CD4-positive, alpha-beta memory T cell (primary cell): ENCODE data around the gene TRPT1. TPM values are rescaled to one million over a fixed set of nuclear protein-coding genes. Genes with fewer than 3 reads are reported as not detected.

Source experiments
- CTCF ChIA-PET: fragments of 350-600 bp; sonication (Branson Sonifier 250); formaldehyde crosslinking; loops from one replicate; lab custom pipeline; 2021; ENCODE audit warnings: inconsistent platforms; ENCODE audit not compliant: partially characterized antibody; lab: Charles Lee
- POLR2A ChIA-PET: fragments of 350-600 bp; sonication (Branson Sonifier 250); formaldehyde crosslinking; loops from one replicate; lab custom pipeline; 2021; ENCODE audit not compliant: partially characterized antibody; lab: Charles Lee
- DNase-seq, 5 donors: peaks; one replicate each; pipeline versions ENCODE4 v3.0.0 to v3.0.0-alpha.2; 2020 to 2022; ENCODE audit warnings: mixed read lengths in 1 of 5
- H3K27ac ChIP-seq: one replicate; pipeline ENCODE4 v1.7.0; 2013; ENCODE audit warnings: low read depth, low read length
- H3K27me3 ChIP-seq: 2 replicates; pipeline ENCODE4 v1.7.0; 2013; ENCODE audit warnings: mild to moderate bottlenecking, low read length, moderate library complexity; ENCODE audit not compliant: insufficient read depth
- H3K36me3 ChIP-seq: 2 replicates; pipeline ENCODE4 v1.7.0; 2013; ENCODE audit warnings: mild to moderate bottlenecking, low read length, moderate library complexity; ENCODE audit not compliant: insufficient read depth
- H3K4me1 ChIP-seq: 2 replicates; pipeline ENCODE4 v1.7.0; 2013; ENCODE audit warnings: mild to moderate bottlenecking, low read length, moderate library complexity; ENCODE audit not compliant: insufficient read depth
- H3K4me3 ChIP-seq, 2 donors: one replicate each; pipeline ENCODE4 v1.7.0; 2013; ENCODE audit warnings: low read length in 2 of 2, mild to moderate bottlenecking in 1 of 2
- H3K9me3 ChIP-seq, 2 donors: one replicate each; pipeline ENCODE4 v1.7.0; 2013; ENCODE audit warnings: low read length in 2 of 2, control low read depth in 1 of 2; ENCODE audit not compliant: control insufficient read depth in 1 of 2
- H3K27ac Mint-ChIP-seq, 7 donors: one replicate each; pipeline ENCODE4 v1.8.0; 2020 to 2021; ENCODE audit warnings: mixed read lengths in 7 of 7, mild to moderate bottlenecking in 6 of 7, inconsistent platforms in 3 of 7, moderate library complexity in 3 of 7
- H3K27me3 Mint-ChIP-seq, 2 donors: one replicate each; pipeline ENCODE4 v1.8.0; 2020 to 2021; ENCODE audit warnings: mixed read lengths in 2 of 2
- H3K36me3 Mint-ChIP-seq, 2 donors: one replicate each; pipeline ENCODE4 v1.8.0; 2020 to 2021; ENCODE audit warnings: mixed read lengths in 2 of 2, inconsistent platforms in 1 of 2, mild to moderate bottlenecking in 1 of 2
- H3K4me1 Mint-ChIP-seq, 4 donors: one replicate each; pipeline ENCODE4 v1.8.0; 2020 to 2021; ENCODE audit warnings: mixed read lengths in 4 of 4, mild to moderate bottlenecking in 1 of 4
- H3K4me3 Mint-ChIP-seq, 8 donors: one replicate each; pipeline ENCODE4 v1.8.0; 2020 to 2021; ENCODE audit warnings: mixed read lengths in 8 of 8, mild to moderate bottlenecking in 7 of 8, moderate library complexity in 6 of 8, inconsistent platforms in 3 of 8
- H3K9me3 Mint-ChIP-seq, 8 donors: one replicate each; pipeline ENCODE4 v1.8.0; 2020 to 2021; ENCODE audit warnings: mixed read lengths in 8 of 8, mild to moderate bottlenecking in 5 of 8, inconsistent platforms in 3 of 8, moderate library complexity in 1 of 8
- intact Hi-C: fragments of 100-400 bp; cut with micrococcal nuclease; formaldehyde crosslinking; loops from one replicate; pipeline ENCODE4 v1.15.1; 2023
- polyA plus RNA-seq, 2 donors: library from polyadenylated mRNA; unstranded; fragments of 300-500 nt; fragmentation: Illumina TruSeq; gene quantifications; one replicate each; pipeline ENCODE4 v1.2.3, GENCODE V29; 2021
- total RNA-seq, 2 experiments: library from RNA; stranded (reverse); gene quantifications; one replicate each; pipeline ENCODE4 v1.2.3, GENCODE V29; 2021

The TRPT1 gene
- total and polyA plus RNA-seq, 4 experiments from 2014 or later: 31.1 to 42.1 (median 36.4) TPM

- no peak for DNase-seq
- peak overlapping the region; percentile 93 for H3K27ac ChIP-seq
- no peaks in the 10 kb centered on the region for H3K9me3 ChIP-seq
- H3K36me3 ChIP-seq: no peaks in the 10 kb centered on the region
- CTCF ChIA-PET: interaction anchor here (0.8 to 6.5 kb wide), 6 partner anchors 14 to 61 kb away, joined by 3 to 92 read pairs (median 25); partner anchors contain the start of genes CATSPERZ, ESRRA, FERMT3 and FKBP2
- intact Hi-C loops: no loop called here
- Mint-ChIP-seq H3K9me3 (peaks cover 0 to 13% (median 0%) of the 10 kb centered on the region in 8 donors), H3K27ac (peak overlapping the region in 5 of 7 donors; percentile 61 to 100 (median 86)), H3K36me3 (peaks cover 0 to 22% of the 10 kb centered on the region in 2 donors), H3K4me1 (peaks cover 9 to 36% (median 19%) of the 10 kb centered on the region in 4 donors), H3K4me3 (peak overlapping the region in 2 of 8 donors; percentile 44 to 59), H3K27me3 (peaks cover 0 to 4% of the 10 kb centered on the region in 2 donors)
- POLR2A ChIA-PET: interaction anchor here (0.6 to 6.9 kb wide), 7 partner anchors 13 to 82 kb away, joined by 3 to 289 read pairs (median 128); partner anchors contain the start of genes BAD, CATSPERZ, ESRRA and FERMT3
- no peak overlapping the region for H3K4me3 ChIP-seq
- H3K27me3 ChIP-seq: no peaks in the 10 kb centered on the region
- H3K4me1 ChIP-seq: peaks cover 20% of the 10 kb centered on the region
Observed at GRCh38 chr11:64267207-64267945, 41.4 kb upstream of the TRPT1 start.

- Mint-ChIP-seq H3K27me3 (peaks cover 0 to 4% of the 10 kb centered on the region in 2 donors), H3K4me3 (peak overlapping the region in 1 of 8 donors; percentile 57), H3K27ac (no peak overlapping the region)
Observed at GRCh38 chr11:64266339-64266738, 40.4 kb upstream of the TRPT1 start.

GRCh38 chr11:64265176-64266160 lies 39.5 kb upstream of the TRPT1 start:
- H3K4me1 Mint-ChIP-seq: peaks cover 7 to 24% (median 15%) of the 10 kb centered on the region in 4 donors
- intact Hi-C loops: no loop called here
- no peaks in the 10 kb centered on the region for H3K27me3 ChIP-seq
- CTCF ChIA-PET: interaction anchor here (0.8 to 3.6 kb wide), 4 partner anchors 14 to 66 kb away, joined by 3 to 16 read pairs (median 6); partner anchors contain the start of gene PLCB3
- H3K36me3 ChIP-seq: no peaks in the 10 kb centered on the region
- DNase-seq: no peak
- peaks cover 0 to 4% of the 10 kb centered on the region in 2 donors for H3K27me3 Mint-ChIP-seq
- no peak overlapping the region for H3K27ac Mint-ChIP-seq
- POLR2A ChIA-PET: interaction anchor here (1.0 to 1.9 kb wide), 5 partner anchors 19 to 60 kb away, joined by 3 to 8 read pairs (median 4); partner anchors contain the start of genes BAD, FERMT3, NUDT22 and PPP1R14B
- peaks cover 15% of the 10 kb centered on the region for H3K4me1 ChIP-seq
- H3K36me3 Mint-ChIP-seq: peaks cover 0 to 15% of the 10 kb centered on the region in 2 donors
- H3K9me3 ChIP-seq: no peaks in the 10 kb centered on the region
- no peak overlapping the region for H3K27ac ChIP-seq
- H3K9me3 Mint-ChIP-seq: peaks cover 0 to 3% (median 0%) of the 10 kb centered on the region in 8 donors
- no peak overlapping the region for H3K4me3 Mint-ChIP-seq
- no peak overlapping the region for H3K4me3 ChIP-seq

More at GRCh38 chr11:64266339-64266738, 40.4 kb upstream of the TRPT1 start:
- H3K4me1 ChIP-seq: peaks cover 15% of the 10 kb centered on the region
- H3K36me3 Mint-ChIP-seq: peaks cover 0 to 17% of the 10 kb centered on the region in 2 donors
- POLR2A ChIA-PET: interaction anchor here (6.8 to 6.9 kb wide), 2 partner anchors 18 to 20 kb away, joined by 233 to 289 read pairs; partner anchors contain the start of genes BAD, FKBP2, GPR137 and PLCB3
- no peaks in the 10 kb centered on the region for H3K9me3 ChIP-seq
- H3K4me3 ChIP-seq: no peak overlapping the region
- no peak for DNase-seq
- CTCF ChIA-PET: interaction anchor here (5.7 to 6.5 kb wide), 2 partner anchors 15 to 60 kb away, joined by 43 to 83 read pairs; partner anchors contain the start of genes FERMT3 and PLCB3
- intact Hi-C loops: no loop called here
- no peak overlapping the region for H3K27ac ChIP-seq
- H3K36me3 ChIP-seq: no peaks in the 10 kb centered on the region
- H3K9me3 Mint-ChIP-seq: peaks cover 0 to 12% (median 0%) of the 10 kb centered on the region in 8 donors
- H3K4me1 Mint-ChIP-seq: peaks cover 7 to 29% (median 15%) of the 10 kb centered on the region in 4 donors
- H3K27me3 ChIP-seq: no peaks in the 10 kb centered on the region

GRCh38 chr11:64264371-64264852 lies 38.4 kb upstream of the TRPT1 start:
- no peaks in the 10 kb centered on the region for H3K9me3 Mint-ChIP-seq
- intact Hi-C loops: no loop called here
- H3K27me3 Mint-ChIP-seq: no peaks in the 10 kb centered on the region
- H3K9me3 ChIP-seq: no peaks in the 10 kb centered on the region
- peaks cover 7 to 8% of the 10 kb centered on the region in 2 donors for H3K36me3 Mint-ChIP-seq
- no peaks in the 10 kb centered on the region for H3K27me3 ChIP-seq
- peaks cover 5% of the 10 kb centered on the region for H3K36me3 ChIP-seq
- no peak overlapping the region for H3K4me3 Mint-ChIP-seq
- ChIA-PET POLR2A (interaction anchor here (1.3 to 1.9 kb wide), 4 partner anchors 18 to 59 kb away, joined by 3 to 8 read pairs (median 4); partner anchors contain the start of genes FERMT3, NUDT22, PPP1R14B and PRDX5), CTCF (interaction anchor here (0.6 to 3.6 kb wide), 6 partner anchors 13 to 626 kb away, joined by 3 to 16 read pairs (median 4); partner anchors contain the start of gene PLCB3)
- no peak overlapping the region for H3K27ac ChIP-seq
- H3K27ac Mint-ChIP-seq: no peak overlapping the region
- DNase-seq: no peak
- peaks cover 15% of the 10 kb centered on the region for H3K4me1 ChIP-seq
- H3K4me3 ChIP-seq: no peak overlapping the region
- peaks cover 8 to 22% (median 14%) of the 10 kb centered on the region in 4 donors for H3K4me1 Mint-ChIP-seq

GRCh38 chr11:64263947-64264317 lies 37.9 kb upstream of the TRPT1 start:
- POLR2A ChIA-PET: interaction anchor here (1.3 to 1.9 kb wide), 2 partner anchors 38 to 58 kb away, joined by 3 to 8 read pairs; partner anchors contain the start of genes FERMT3, NUDT22 and TRPT1
- H3K4me3 ChIP-seq: no peak overlapping the region
- H3K27ac ChIP-seq: no peak overlapping the region
- peaks cover 5% of the 10 kb centered on the region for H3K36me3 ChIP-seq
- intact Hi-C loops: no loop called here
- Mint-ChIP-seq H3K4me3 (no peak overlapping the region), H3K36me3 (peaks cover 8 to 10% of the 10 kb centered on the region in 2 donors), H3K27ac (no peak overlapping the region), H3K4me1 (peaks cover 6 to 20% (median 13%) of the 10 kb centered on the region in 4 donors), H3K27me3 (no peaks in the 10 kb centered on the region), H3K9me3 (no peaks in the 10 kb centered on the region)
- no peak for DNase-seq
- H3K4me1 ChIP-seq: peaks cover 13% of the 10 kb centered on the region
- H3K9me3 ChIP-seq: no peaks in the 10 kb centered on the region
- H3K27me3 ChIP-seq: no peaks in the 10 kb centered on the region
- CTCF ChIA-PET: interaction anchor here (0.6 to 3.6 kb wide), 4 partner anchors 13 to 626 kb away, joined by 4 to 16 read pairs (median 6); partner anchors contain the start of gene PLCB3
